Measurements from ENCODE around the gene NDUFB7. TPM values are rescaled to one million over a fixed set of nuclear protein-coding genes. Genes with fewer than 3 reads are reported as not detected.

Gene NDUFB7
- total RNA-seq, 1 experiment from 2014 or later: 180 TPM

DNA sequence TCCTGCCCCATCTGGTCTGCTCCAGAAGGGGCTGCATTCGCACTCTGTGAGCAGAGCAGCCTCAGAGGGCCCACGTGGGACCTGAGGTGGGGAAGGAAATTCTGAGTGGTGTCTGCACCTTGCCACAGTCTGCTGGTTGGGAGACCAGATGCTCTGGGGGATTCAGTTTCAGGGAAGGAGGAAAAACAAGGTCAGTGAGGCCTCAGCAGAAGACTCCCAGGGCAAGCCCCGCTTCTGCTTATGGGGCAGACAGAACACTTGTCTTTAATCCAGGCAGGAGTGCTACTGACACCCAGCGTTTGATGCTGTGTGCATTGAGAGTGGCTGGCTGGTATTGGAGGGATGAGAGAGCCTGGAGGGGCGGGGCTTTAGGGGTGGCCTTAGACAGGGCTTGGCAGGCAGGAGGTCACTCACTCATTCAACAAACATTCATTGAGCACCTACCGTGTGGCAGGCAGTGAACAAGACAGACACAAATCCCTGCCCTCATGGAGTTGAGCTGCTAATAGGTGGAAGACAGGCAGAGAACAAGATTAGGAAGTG lies 6.1 kb upstream of the NDUFB7 start:
- peak; percentile 58; the same call in 1 of the 2 replicates for ATAC-seq
- BruUV-seq (replicated peaks): no TSS peak
- no peak for DNase-seq (ENCODE audit: low read depth, low spot score)
- no peaks in the 10 kb centered on the region for H3K36me3 ChIP-seq (ENCODE audit: control insufficient read depth, insufficient read depth, low read length)
- TF ChIP-seq POLR2AphosphoS5 (IDR thresholded peaks at IDR 0.05; ENCODE audit: low read depth, low read length) (no peak), CTCF (IDR thresholded peaks at IDR 0.05) (no peak)
- CTCF ChIA-PET: no interaction called here
- no peaks in the 10 kb centered on the region for H3K4me1 ChIP-seq (ENCODE audit: control insufficient read depth, insufficient read depth, low read length)
- no peak overlapping the region for H3K27ac ChIP-seq (ENCODE audit: low read length)
- POLR2A ChIA-PET: no interaction called here
- no peaks in the 10 kb centered on the region for H3K27me3 ChIP-seq (ENCODE audit: control insufficient read depth, insufficient read depth, low read length)
- no peaks in the 10 kb centered on the region for H3K9me3 ChIP-seq (ENCODE audit: control insufficient read depth, insufficient read depth, low read depth, low read length)
- in situ Hi-C loops (cut with HindIII; ENCODE audit: low pct_unique_long_range_greater_than_20kb, low sequenced_read_pairs): no loop called here
- no peak overlapping the region for H3K4me3 ChIP-seq (ENCODE audit: low read depth in 2 of 2, low read length in 2 of 2)
- intact Hi-C loops (cut with micrococcal nuclease; ENCODE audit: unreplicated experiment): loop anchor here (5.0 kb wide), 1 partner anchor 99 kb away; no protein-coding TSS in a partner anchor

DNA sequence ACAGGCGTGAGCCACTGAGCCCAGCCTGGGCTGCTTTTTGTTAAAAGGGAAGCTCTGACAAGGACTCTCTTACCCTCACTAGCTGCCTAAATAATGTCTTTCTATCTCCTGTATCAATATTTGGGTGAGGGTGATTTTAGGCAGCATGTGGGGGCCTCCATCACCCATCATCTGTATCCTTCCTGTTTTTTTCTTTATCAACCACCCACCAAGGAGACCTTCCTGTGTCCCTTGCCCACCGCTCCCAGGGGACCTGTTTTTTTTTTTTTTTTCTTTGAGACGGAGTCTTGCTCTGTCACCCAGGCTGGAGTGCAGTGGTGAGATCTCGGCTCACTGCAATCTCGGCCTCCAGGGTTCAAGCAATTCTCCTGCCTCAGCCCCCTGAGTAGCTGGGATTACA lies 5.4 kb upstream of the NDUFB7 start:
- ChIA-PET CTCF (no interaction called here), POLR2A (no interaction called here)
- no TSS peak for BruUV-seq (replicated peaks)
- Histone ChIP-seq H3K9me3 (ENCODE audit: control insufficient read depth, insufficient read depth, low read depth, low read length) (no peaks in the 10 kb centered on the region), H3K36me3 (ENCODE audit: control insufficient read depth, insufficient read depth, low read length) (no peaks in the 10 kb centered on the region), H3K27ac (ENCODE audit: low read length) (no peak overlapping the region), H3K27me3 (ENCODE audit: control insufficient read depth, insufficient read depth, low read length) (no peaks in the 10 kb centered on the region), H3K4me3 (ENCODE audit: low read depth in 2 of 2, low read length in 2 of 2) (no peak overlapping the region), H3K4me1 (ENCODE audit: control insufficient read depth, insufficient read depth, low read length) (no peaks in the 10 kb centered on the region; the same call in 1 of the 2 replicates)
- ATAC-seq (no peak), DNase-seq (ENCODE audit: low read depth, low spot score) (no peak)
- in situ Hi-C loops (cut with HindIII; ENCODE audit: low pct_unique_long_range_greater_than_20kb, low sequenced_read_pairs) (no loop called here), intact Hi-C loops (cut with micrococcal nuclease; ENCODE audit: unreplicated experiment) (loop anchor here (5.0 kb wide), 1 partner anchor 100 kb away; no protein-coding TSS in a partner anchor)
- TF ChIP-seq SIN3A (IDR thresholded peaks at IDR 0.05; ENCODE audit: borderline replicate concordance, insufficient read depth, low read depth, low read length): no peak
- TF ChIP-seq POLR2AphosphoS5 (IDR thresholded peaks at IDR 0.05; ENCODE audit: low read depth, low read length): no peak
- TF ChIP-seq REST (IDR thresholded peaks at IDR 0.05; ENCODE audit: insufficient read depth in 1 of 2, low read depth in 2 of 2, low read length in 1 of 2): no peak
- no peak for TF ChIP-seq CTCF (IDR thresholded peaks at IDR 0.05)
- no peak for TF ChIP-seq TCF7L2 (IDR thresholded peaks at IDR 0.05; ENCODE audit: low read depth, low read length)
